HEK293 (cell line): Measurements from ENCODE around the gene MADD.

ENCODE experiments used
- ELK4 ChIP-seq: IDR thresholded peaks from 2 replicates; pipeline ENCODE4 v1.6.1; 2011; ENCODE audit warnings: mild to moderate bottlenecking, low read depth, low read length, borderline replicate concordance
- GFI1B ChIP-seq: fragments of 450-650 bp; formaldehyde crosslinking; IDR thresholded peaks from 2 replicates; pipeline ENCODE4 v1.5.1; 2016; ENCODE audit warnings: missing biosample characterization, missing genetic modification characterization
- KLF1 ChIP-seq: fragments of 450-650 bp; formaldehyde crosslinking; IDR thresholded peaks from 2 replicates; pipeline ENCODE4 v1.5.1; 2016; ENCODE audit warnings: missing biosample characterization, missing genetic modification characterization
- TCF7L2 ChIP-seq: IDR thresholded peaks from 2 replicates; pipeline ENCODE4 v1.6.1; 2011; ENCODE audit warnings: low read depth, mild to moderate bottlenecking, inconsistent platforms, low read length, moderate library complexity, borderline replicate concordance
- YY1 ChIP-seq: fragments of 450-650 bp; formaldehyde crosslinking; IDR thresholded peaks from 2 replicates; pipeline ENCODE4 v1.5.1; 2018; ENCODE audit warnings: missing biosample characterization, missing genetic modification characterization
- ZNF274 ChIP-seq, 2 experiments: fragments of 200-500 bp in 1 of 2; fragments of 450-650 bp in 1 of 2; sonication (Bioruptor generic) in 1 of 2; formaldehyde crosslinking in 1 of 2; IDR thresholded peaks; 2 replicates each; pipeline versions ENCODE4 v1.5.1 to v1.6.1; 2014 to 2016; ENCODE audit warnings: borderline replicate concordance in 1 of 2, inconsistent platforms in 1 of 2, low read length in 1 of 2, missing biosample characterization in 1 of 2, missing genetic modification characterization in 1 of 2
- ZNF449 ChIP-seq: fragments of 450-650 bp; formaldehyde crosslinking; IDR thresholded peaks from 2 replicates; pipeline ENCODE4 v1.5.1; 2017; ENCODE audit warnings: missing biosample characterization, mild to moderate bottlenecking, missing genetic modification characterization, moderate library complexity
- ZNF747 ChIP-seq: fragments of 450-650 bp; formaldehyde crosslinking; IDR thresholded peaks from 2 replicates; pipeline ENCODE4 v1.5.1; 2016; ENCODE audit warnings: missing biosample characterization, missing genetic modification characterization
- ZNF768 ChIP-seq: fragments of 450-650 bp; formaldehyde crosslinking; IDR thresholded peaks from 2 replicates; pipeline ENCODE4 v1.5.1; 2018; ENCODE audit warnings: missing biosample characterization, mild to moderate bottlenecking, missing genetic modification characterization
- ZSCAN30 ChIP-seq: fragments of 450-650 bp; IDR thresholded peaks from 2 replicates; pipeline ENCODE4 v1.5.1; 2018; ENCODE audit warnings: missing biosample characterization, mild to moderate bottlenecking, missing genetic modification characterization, moderate library complexity
- TF ChIP-seq, protein P1 (sequence below): fragments of 450-650 bp; formaldehyde crosslinking; IDR thresholded peaks from 2 replicates; pipeline ENCODE4 v1.5.1; 2016; ENCODE audit warnings: missing biosample characterization, missing genetic modification characterization

DNA sequence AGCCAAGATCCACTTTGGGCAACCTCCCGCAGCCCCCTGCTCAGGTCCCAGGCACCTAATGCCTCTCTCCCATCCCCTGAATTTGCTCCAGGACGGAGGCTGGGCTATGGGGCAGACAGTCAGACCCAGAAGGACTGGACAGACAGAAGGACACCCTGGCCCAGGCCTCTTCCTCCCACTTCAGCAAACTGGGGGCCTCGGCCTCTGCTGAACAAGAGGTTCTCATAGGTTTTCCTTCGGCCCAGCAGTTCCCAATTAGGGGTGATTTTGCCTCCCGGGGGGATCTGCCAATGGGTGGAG is 104.7 kb downstream of the MADD start:
- TF ChIP-seq ZNF747 = no peak
- TF ChIP-seq ZNF449 (tag by site-specific recombination) = no peak
- TF ChIP-seq TCF7L2 = no peak
- no peak for TF ChIP-seq ZNF274 (IDR thresholded peaks at IDR 0.05; ENCODE audit: low read length)
- TF ChIP-seq ZNF274 (tag by site-specific recombination; IDR thresholded peaks at IDR 0.05; ENCODE audit: borderline replicate concordance) = no peak
- TF ChIP-seq GFI1B (tag by site-specific recombination) = no peak
- TF ChIP-seq YY1 (tag by site-specific recombination) = no peak
- TF ChIP-seq ELK4 = no peak
- TF ChIP-seq KLF1 (tag by site-specific recombination) = no peak
- no peak for TF ChIP-seq ZNF768
- TF ChIP-seq, protein P1, sequence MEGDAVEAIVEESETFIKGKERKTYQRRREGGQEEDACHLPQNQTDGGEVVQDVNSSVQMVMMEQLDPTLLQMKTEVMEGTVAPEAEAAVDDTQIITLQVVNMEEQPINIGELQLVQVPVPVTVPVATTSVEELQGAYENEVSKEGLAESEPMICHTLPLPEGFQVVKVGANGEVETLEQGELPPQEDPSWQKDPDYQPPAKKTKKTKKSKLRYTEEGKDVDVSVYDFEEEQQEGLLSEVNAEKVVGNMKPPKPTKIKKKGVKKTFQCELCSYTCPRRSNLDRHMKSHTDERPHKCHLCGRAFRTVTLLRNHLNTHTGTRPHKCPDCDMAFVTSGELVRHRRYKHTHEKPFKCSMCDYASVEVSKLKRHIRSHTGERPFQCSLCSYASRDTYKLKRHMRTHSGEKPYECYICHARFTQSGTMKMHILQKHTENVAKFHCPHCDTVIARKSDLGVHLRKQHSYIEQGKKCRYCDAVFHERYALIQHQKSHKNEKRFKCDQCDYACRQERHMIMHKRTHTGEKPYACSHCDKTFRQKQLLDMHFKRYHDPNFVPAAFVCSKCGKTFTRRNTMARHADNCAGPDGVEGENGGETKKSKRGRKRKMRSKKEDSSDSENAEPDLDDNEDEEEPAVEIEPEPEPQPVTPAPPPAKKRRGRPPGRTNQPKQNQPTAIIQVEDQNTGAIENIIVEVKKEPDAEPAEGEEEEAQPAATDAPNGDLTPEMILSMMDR (tag by site-specific recombination) = no peak
- TF ChIP-seq ZSCAN30 = no peak
